GM19351 (cell line): ENCODE measurements around the gene MND1.
"Not testable (repeated sequence)": the region's sequence is repeated elsewhere in the genome, so short reads cannot be mapped to it uniquely, and the experiment has no call there.

ENCODE experiments used
- ATAC-seq: cut with Tn5 transposase; IDR thresholded peaks from one replicate; pipeline ENCODE4 v1.9.1; 2021; ENCODE audit warnings: mild to moderate bottlenecking, moderate library complexity; ENCODE audit not compliant: unreplicated experiment

Gene MND1

DNA sequence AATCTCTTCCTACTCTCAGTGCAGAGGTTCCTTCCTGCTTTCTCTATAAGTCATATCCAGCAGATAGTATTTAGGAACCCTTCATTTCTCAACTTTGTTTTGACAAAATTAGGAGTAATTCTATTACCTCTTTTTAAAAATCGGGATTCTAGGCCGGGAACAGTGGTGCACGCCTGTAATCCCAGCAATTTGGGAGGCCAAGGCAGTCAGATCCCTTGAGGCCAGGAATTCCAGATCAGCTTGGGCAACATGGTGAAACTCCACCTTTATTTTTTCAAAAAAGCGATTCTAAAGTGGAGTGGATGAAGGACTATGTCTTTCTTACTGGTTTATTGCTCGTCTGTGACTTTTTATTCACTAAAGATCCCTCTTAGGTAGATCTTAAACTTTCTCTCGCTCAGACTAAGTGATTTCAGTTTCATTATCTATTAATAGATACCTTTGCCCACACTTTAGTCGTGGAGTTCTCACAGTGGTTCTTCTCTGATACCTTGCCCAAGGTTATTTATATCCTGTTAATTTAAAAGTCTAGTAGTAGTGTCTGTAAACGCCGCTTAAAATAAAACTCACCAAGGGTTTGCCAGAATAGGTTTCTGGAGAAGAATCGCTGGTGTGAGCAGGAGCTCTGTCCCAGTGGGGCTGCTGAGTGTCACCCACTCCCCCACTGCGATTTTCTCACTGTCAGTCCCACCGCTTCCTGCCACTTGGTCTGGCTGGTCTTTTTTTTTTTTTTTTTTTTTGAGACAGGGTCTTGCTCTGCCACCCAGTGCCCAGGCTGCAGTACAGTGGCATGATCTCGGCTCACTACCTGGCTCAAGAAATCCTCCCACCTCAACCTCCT, 94.6 kb downstream of the MND1 start:
- ATAC-seq: peak; percentile 70

DNA sequence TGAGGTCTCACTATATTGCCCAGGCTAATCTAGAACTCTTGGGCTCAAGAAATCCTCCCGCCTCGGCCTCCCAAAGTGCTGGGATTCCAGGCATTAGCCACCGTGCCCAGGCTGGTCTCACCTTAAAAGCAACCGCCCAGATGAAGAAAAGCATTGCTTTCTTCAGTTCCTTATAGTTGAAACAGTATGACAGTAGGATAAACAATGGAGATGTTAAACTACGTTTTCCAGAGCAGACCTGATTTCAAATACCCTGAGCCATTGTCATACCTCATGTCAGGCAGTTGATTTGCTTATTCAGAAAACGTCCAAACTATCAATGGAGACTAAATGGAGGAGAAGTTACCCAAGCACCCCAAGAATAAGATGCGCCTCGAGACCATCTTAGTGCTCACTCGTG, 95.3 kb downstream of the MND1 start:
- no peak for ATAC-seq

DNA sequence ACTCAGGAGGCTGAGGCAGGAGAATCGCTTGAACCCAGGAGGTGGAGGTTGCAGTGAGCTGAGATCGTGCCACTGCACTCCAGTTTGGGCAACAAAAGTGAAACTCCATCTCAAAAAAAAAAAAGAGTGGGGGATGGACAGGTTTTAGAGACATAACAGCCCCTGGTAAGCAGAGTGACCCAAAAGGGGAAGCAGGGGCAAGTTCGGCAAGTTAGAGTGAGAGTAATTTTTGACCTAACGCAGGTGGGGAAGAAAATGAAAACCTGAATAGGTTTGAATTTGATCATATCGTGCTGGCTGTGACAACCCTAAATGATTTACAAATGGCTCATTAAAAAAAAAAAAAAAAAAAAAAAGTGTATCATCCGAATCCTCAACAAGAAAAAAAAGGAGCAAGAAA, 96.0 kb downstream of the MND1 start:
- peak; percentile 26 for ATAC-seq

DNA sequence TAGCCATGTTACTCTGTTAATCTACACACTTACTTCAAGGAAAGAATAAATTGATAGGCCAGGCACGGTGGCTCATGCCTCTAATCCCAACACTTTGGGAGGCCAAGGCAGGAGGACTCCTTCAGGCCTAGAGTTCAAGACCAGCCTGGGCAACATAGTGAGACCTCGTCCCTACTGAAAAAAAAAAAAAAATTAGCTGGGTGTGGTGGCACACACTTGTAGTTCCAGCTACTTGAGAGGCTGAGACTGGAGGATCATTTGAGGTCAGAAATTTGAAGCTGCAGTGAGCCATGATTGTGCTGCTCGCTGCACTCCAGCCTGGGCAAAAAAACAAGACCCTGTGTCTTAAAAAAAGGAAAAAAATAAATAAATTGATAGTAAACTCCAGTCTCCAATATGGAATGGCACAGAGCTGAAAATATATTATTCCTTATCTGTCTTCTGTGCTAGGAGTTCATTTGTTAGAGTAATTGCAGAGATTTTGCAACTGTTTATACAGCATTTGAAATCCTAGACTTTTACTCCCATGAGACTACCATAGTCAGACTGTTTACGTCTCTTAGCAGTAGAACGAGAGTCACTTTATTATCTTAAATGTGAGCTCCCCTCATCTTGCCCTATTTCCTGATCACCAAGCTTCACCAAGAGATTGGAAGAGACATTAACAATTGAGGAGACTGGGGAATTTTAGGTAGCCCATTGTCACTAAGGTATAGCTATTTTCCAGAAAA, 102.9 kb downstream of the MND1 start:
- no peak for ATAC-seq

DNA sequence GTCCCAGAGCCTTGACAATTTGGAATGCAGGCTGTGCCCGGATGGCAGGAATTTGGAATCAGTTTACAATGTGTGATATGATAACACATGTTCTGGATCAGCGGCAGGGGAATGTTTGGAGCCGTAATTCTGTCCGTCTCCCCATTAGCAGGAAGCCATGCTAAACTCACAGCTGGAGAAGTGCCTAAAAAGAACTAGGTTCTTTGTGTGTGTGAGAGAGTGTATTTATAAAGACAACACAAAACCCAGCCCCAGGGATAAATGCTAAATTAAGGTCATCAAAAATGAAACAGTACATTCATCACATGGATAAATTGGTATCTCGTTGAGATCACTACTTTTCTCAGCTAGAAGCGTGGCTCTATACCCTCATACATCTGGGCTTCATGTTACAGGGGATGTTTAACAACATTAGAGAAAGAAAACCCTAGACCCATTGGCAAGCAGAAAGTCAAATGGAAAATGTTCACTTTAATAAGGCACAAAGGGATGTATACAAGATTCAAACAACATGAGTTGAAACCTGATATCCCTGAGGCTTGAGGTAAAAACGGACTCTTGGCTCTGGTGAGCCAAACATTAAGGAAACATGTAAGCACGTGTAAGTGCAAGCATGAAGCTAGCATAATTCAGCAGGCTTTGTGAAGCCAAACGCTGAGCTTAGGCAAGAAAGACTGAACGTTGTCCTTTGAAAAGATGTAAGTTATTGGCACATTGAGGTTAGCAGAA, 103.7 kb downstream of the MND1 start:
- ATAC-seq: no peak

DNA sequence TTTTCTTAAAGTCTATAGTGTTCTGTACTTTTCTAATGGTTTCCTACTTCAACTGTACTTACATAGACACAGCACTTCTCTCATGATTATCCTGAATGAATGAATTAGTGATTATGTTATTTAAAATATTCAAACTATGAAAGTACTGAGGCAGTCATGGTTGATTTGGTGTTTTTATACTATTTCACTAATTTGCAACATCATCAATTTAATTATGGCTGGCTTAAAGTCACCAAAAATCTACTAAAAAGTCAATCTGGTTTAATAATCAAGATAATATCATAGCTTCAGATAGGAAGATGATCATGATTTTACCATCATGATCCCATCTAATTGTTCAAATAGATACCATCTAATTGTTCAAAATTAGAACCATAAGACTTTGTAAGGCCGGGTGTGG, 104.8 kb downstream of the MND1 start:
- no peak for ATAC-seq

DNA sequence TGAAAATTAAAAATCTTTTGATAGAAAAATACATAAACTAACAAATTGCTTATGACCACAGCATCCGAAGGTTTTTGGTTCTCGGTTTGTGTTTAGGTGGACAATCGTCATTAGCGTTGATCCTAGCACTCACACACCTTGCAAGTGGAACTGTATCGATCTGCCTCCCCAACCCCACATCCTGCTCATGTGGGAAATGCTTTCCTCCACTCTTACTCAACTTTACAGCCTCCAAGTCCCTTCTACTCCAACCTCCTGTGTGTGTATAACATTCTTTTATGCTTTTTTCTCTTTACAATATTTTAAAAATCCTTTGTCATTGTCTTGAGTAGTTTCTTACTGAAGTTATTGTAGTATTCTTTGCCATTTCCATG, 106.0 kb downstream of the MND1 start:
- ATAC-seq: no peak

DNA sequence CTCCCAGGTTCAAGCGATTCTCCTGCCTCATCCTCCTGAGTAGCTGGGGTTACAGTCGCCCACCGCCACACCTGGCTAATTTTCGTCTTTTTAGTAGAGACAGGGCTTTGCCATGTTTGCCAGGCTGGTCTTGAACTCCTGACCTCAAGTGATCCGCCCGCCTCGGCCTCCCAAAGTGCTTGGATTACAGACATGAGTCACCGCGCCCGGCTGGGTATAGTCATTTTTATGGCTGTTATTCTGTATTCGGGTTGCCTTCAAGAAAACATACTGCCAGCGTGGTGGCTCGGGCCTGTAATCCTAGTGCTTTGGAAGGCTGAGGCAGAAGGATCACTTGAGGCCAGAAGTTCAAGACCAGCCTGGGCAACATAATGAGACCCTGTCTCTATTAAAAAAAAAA, 106.7 kb downstream of the MND1 start:
- ATAC-seq: not testable (repeated sequence)

DNA sequence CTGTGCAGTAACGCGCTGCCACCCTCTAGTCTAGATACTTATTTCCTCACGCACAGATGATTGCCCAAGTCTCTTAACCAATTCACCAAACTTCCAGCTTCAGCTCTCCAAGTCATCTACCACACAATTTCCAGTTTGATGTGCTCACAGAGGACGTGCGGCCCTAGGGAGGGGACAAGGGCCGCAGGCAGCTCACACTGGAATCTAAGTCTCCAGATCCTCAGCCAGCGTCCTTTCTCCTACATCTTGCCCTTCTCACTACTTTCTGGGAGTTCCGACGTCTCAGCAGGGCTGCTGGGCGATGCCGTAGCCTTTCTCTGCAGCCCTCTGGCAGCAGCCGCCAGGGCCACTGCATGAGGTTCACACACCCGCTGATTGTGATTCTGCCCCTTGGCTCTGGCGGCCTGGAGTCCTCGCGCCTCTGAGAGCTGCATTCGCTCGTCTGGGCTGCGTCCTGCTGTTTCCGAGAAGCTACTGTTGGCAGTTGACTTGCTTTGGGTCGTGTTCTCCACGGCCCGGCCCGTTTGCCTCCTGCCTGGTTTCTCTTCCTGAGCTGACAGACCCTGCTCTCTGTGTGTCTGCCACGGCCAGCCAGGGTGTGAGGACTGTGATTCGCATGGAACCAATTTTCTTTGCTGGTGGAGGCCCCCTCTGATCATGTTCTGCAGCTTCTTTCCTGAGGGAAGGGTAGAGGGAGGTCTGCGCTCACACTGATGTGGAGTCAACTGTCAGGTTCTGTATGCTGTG, 107.6 kb downstream of the MND1 start:
- no peak for ATAC-seq

DNA sequence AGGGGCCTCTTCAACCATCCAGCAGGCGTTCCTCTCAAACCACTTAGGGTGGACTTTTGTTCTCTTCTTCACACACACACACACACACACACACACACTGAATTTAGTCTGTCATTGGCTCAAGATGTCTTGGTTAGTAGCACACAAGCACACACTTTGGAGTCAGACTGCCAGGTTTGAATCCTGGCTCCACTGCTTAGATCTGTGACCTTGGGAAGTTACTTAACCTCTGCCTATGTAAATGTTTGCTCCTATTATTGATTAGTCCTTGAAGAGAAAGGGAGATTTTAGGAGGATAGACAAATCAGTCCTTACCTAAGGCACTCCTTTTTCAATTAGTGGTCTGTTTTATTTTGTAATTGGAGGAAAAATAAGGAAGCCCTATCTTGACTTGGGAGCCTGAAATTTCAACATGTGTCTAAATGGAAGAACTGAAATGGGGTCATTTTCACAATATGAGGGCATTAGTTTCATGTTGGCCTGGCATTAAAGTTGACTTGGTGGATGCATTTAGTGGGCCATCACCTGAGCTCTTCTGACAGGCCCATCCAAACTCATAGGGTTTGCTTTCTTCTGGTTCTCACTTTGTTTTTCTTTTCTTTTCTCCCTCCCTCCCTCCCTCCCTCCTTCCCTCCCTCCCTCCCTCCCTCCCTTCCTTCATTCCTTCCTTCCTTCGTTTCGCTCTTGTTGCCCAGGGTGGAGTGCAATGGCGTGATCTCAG, 108.3 kb downstream of the MND1 start:
- ATAC-seq: no peak

DNA sequence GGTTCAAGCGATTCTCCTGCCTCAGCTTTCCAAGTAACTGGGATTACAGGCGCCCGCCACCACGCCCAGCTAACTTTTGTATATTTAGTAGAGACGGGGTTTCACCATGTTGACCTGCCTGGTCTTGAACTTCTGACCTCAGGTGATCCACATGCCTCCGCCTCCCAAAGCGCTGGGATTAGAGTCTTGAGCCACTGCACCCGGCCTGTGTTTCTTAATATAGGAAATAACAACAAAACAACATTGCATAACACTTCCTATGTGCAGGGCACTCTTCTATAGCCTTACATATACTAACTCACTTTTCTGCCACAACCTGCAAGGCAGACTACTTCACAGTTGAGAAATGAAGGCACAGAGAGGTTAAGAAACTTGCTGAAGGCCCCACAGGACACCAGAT, 108.9 kb downstream of the MND1 start:
- no peak for ATAC-seq

DNA sequence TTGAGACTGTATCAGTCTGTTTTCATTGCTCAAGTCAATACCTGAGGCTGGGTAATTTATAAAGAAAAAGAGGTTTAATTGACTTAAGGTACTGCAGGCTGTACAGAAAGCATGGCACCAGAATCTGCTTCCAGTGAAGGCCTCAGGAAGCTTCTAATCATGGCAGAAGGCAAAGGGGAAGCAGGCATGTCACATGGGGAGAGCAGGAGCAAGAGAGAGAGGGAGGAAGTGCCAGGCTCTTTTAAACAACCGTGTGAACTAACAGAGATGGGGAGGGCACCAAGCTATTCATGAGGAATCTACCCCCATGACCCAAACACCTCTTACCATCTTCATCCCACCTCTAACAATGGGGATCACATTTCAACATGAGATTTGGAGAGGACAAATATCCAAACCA, 114.5 kb downstream of the MND1 start:
- ATAC-seq: no peak

DNA sequence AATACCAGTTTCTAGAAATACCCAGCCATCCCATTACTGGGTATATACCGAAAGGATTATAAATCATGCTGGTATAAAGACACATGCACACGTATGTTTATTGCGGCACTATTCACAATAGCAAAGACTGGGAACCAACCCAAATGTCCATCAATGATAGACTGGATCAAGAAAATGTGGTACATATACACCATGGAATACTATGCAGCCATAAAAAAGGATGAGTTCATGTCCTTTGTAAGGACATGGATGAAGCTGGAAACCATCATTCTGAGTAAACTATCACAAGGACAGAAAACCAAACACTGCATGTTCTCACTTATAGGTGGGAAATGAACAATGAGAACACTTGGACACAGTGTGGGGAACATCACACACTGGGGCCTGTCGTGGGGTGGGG, 117.1 kb downstream of the MND1 start:
- ATAC-seq: not testable (repeated sequence)

DNA sequence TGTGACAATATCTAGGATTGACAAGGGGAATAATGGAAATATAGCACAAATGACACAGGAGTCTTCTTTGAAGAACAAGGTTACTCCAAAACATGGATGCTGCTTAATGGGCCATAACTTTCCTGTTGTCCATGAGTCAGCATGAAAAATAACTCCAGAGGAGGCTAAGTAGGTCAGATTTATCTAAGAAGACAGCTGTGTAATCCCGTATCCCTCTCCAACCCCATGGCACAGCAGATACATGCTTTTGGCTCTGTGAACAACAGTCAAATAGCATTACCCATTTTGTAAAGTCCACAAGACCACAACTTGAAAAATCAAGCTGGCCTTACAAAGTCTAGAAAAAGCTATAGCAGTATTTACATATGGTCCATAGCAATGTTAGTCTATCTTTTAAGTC, 119.6 kb downstream of the MND1 start:
- ATAC-seq: no peak
